Astrocyte (in vitro differentiated cells and primary cell): ENCODE results near the gene NRG2. TPM values are rescaled to one million over a fixed set of nuclear protein-coding genes. Genes with fewer than 3 reads are reported as not detected.

Experiments
- DNase-seq: peaks from one replicate; pipeline ENCODE4 v3.0.0-alpha.2; 2010; ENCODE audit warnings: low read depth
- FAIRE-seq: peaks from 2 replicates; lab custom pipeline; 2011; peaks lifted over from hg19 to GRCh38; lab: Jason Lieb, UNC
- H2AFZ ChIP-seq: 2 replicates; pipeline ENCODE4 v1.6.0; 2012; ENCODE audit warnings: low read depth, low read length, inconsistent platforms
- H3K27ac ChIP-seq: 2 replicates; pipeline ENCODE4 v1.5.1; 2011; ENCODE audit warnings: low read depth, low read length, inconsistent platforms
- H3K27me3 ChIP-seq: 2 replicates; pipeline ENCODE4 v1.6.0; 2011; ENCODE audit warnings: low read length, inconsistent platforms; ENCODE audit not compliant: insufficient read depth
- H3K36me3 ChIP-seq: 2 replicates; pipeline ENCODE4 v1.5.1; 2011; ENCODE audit warnings: low read length, inconsistent platforms; ENCODE audit not compliant: insufficient read depth
- H3K4me1 ChIP-seq: 2 replicates; pipeline ENCODE4 v1.5.1; 2011; ENCODE audit warnings: low read length, inconsistent platforms; ENCODE audit not compliant: insufficient read depth
- H3K4me2 ChIP-seq: 2 replicates; pipeline ENCODE4 v1.6.0; 2012; ENCODE audit warnings: low read length, inconsistent platforms
- H3K4me3 ChIP-seq: 2 replicates; pipeline ENCODE4 v1.5.1; 2011; ENCODE audit warnings: low read depth, mild to moderate bottlenecking, low read length, inconsistent platforms; ENCODE audit not compliant: insufficient read depth
- H3K79me2 ChIP-seq: 2 replicates; pipeline ENCODE4 v1.6.0; 2012; ENCODE audit warnings: mild to moderate bottlenecking, low read length, inconsistent platforms; ENCODE audit not compliant: insufficient read depth
- H3K9ac ChIP-seq: 2 replicates; pipeline ENCODE4 v1.6.0; 2012; ENCODE audit warnings: mild to moderate bottlenecking, low read length, inconsistent platforms
- H3K9me3 ChIP-seq: 2 replicates; pipeline ENCODE4 v1.5.1; 2012; ENCODE audit warnings: low read depth, mild to moderate bottlenecking, low read length, inconsistent platforms; ENCODE audit not compliant: insufficient read depth
- H4K20me1 ChIP-seq: 2 replicates; pipeline ENCODE4 v1.6.0; 2012; ENCODE audit warnings: low read length, inconsistent platforms; ENCODE audit not compliant: insufficient read depth
- H3K27ac Mint-ChIP-seq: one replicate; pipeline ENCODE4 v1.8.0; 2021; ENCODE audit warnings: mild to moderate bottlenecking, mixed read lengths; ENCODE audit not compliant: unreplicated experiment
- H3K27me3 Mint-ChIP-seq: one replicate; pipeline ENCODE4 v1.8.0; 2021; ENCODE audit warnings: low read depth, mixed read lengths; ENCODE audit not compliant: unreplicated experiment
- H3K36me3 Mint-ChIP-seq: one replicate; pipeline ENCODE4 v1.8.0; 2021; ENCODE audit warnings: low read depth, mixed read lengths; ENCODE audit not compliant: unreplicated experiment
- H3K4me1 Mint-ChIP-seq: one replicate; pipeline ENCODE4 v1.8.0; 2021; ENCODE audit warnings: low read depth, mixed read lengths; ENCODE audit not compliant: unreplicated experiment
- H3K4me3 Mint-ChIP-seq: one replicate; pipeline ENCODE4 v1.8.0; 2021; ENCODE audit warnings: mild to moderate bottlenecking, moderate library complexity, mixed read lengths; ENCODE audit not compliant: unreplicated experiment
- H3K9me3 Mint-ChIP-seq: one replicate; pipeline ENCODE4 v1.8.0; 2021; ENCODE audit warnings: mild to moderate bottlenecking, mixed read lengths; ENCODE audit not compliant: unreplicated experiment
- EZH2 ChIP-seq: IDR thresholded peaks from 2 replicates; pipeline ENCODE4 v1.6.1; 2012; ENCODE audit warnings: mild to moderate bottlenecking, low read length, inconsistent platforms; ENCODE audit not compliant: insufficient read depth
- total RNA-seq: library from RNA; stranded (reverse); gene quantifications from 2 replicates; pipeline ENCODE4 v1.2.1, GENCODE V29; 2021
- TF ChIP-seq, protein P1 (sequence below): IDR thresholded peaks from 2 replicates; pipeline ENCODE4 v1.5.1; 2011; ENCODE audit warnings: low read depth, mild to moderate bottlenecking, inconsistent platforms, low read length, moderate library complexity; ENCODE audit not compliant: insufficient read depth

NRG2 gene
- total RNA-seq, 1 donor from 2014 or later: 0.54 TPM

DNA sequence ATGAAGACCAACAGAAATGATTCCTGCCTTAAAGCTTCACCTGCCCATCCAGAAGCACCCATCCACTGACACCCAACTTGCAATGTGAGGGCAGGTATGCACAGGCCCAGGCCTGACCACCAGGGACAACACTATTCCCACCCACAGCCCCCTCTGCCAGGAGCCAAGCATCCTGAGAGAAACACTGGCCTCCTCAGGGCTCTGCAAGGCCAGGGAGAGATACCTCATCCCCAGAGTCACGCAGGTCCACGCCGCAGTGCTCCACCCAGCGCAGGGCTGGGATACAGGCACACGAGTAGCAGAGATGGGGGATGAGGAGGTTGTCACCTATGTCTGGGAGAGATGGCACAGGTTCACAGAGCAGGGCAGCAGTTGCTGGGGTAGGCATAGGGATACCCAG is 148.1 kb downstream of the NRG2 start:
- DNase-seq (no peak), FAIRE-seq (no peak)
- H3K4me3 Mint-ChIP-seq: no peak overlapping the region
- no peak overlapping the region for H2AFZ ChIP-seq
- H3K4me3 ChIP-seq: no peak overlapping the region
- H3K4me2 ChIP-seq: no peak overlapping the region
- TF ChIP-seq, protein P1, sequence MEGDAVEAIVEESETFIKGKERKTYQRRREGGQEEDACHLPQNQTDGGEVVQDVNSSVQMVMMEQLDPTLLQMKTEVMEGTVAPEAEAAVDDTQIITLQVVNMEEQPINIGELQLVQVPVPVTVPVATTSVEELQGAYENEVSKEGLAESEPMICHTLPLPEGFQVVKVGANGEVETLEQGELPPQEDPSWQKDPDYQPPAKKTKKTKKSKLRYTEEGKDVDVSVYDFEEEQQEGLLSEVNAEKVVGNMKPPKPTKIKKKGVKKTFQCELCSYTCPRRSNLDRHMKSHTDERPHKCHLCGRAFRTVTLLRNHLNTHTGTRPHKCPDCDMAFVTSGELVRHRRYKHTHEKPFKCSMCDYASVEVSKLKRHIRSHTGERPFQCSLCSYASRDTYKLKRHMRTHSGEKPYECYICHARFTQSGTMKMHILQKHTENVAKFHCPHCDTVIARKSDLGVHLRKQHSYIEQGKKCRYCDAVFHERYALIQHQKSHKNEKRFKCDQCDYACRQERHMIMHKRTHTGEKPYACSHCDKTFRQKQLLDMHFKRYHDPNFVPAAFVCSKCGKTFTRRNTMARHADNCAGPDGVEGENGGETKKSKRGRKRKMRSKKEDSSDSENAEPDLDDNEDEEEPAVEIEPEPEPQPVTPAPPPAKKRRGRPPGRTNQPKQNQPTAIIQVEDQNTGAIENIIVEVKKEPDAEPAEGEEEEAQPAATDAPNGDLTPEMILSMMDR: no peak
- TF ChIP-seq EZH2: no peak
- peaks cover 12% of the 10 kb centered on the region for H3K36me3 Mint-ChIP-seq
- H3K27ac Mint-ChIP-seq: no peak overlapping the region
- peaks cover 95% of the 10 kb centered on the region for H3K27me3 Mint-ChIP-seq
- H4K20me1 ChIP-seq: no peaks in the 10 kb centered on the region
- H3K79me2 ChIP-seq: no peaks in the 10 kb centered on the region
- no peaks in the 10 kb centered on the region for H3K4me1 Mint-ChIP-seq
- peaks cover 42% of the 10 kb centered on the region for H3K27me3 ChIP-seq
- no peaks in the 10 kb centered on the region for H3K36me3 ChIP-seq
- H3K4me1 ChIP-seq: no peaks in the 10 kb centered on the region
- H3K9me3 ChIP-seq: no peaks in the 10 kb centered on the region
- H3K9ac ChIP-seq: no peak overlapping the region
- H3K9me3 Mint-ChIP-seq: peaks cover 8% of the 10 kb centered on the region
- no peak overlapping the region for H3K27ac ChIP-seq

DNA sequence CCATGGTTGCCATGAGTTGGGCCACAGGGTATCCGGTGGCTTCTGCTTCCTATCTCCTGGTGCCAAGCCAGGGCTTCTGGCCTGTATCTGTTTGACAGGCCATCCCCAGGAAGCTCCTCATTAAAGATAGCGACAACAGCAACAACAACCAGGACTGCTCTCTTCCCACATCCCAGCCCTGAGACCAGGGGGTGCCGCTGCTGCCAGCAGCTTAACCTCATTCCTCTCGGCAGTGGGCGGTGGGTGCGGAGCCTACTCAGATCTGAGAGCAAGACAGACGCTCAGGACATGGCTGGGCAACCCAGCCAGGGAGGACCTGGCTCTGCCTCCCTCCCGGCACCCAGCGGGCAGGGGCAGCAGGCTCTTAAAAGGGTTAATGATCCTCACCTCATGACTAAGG is 149.2 kb downstream of the NRG2 start:
- Mint-ChIP-seq H3K36me3 (peaks cover 10% of the 10 kb centered on the region), H3K27ac (no peak overlapping the region), H3K27me3 (peaks cover 89% of the 10 kb centered on the region), H3K4me1 (no peaks in the 10 kb centered on the region), H3K4me3 (no peak overlapping the region), H3K9me3 (peaks cover 5% of the 10 kb centered on the region)
- Histone ChIP-seq H3K27me3 (peaks cover 42% of the 10 kb centered on the region), H3K4me3 (no peak overlapping the region), H3K4me2 (no peak overlapping the region), H4K20me1 (no peaks in the 10 kb centered on the region), H2AFZ (no peak overlapping the region), H3K27ac (no peak overlapping the region), H3K79me2 (no peaks in the 10 kb centered on the region), H3K4me1 (no peaks in the 10 kb centered on the region), H3K9ac (no peak overlapping the region), H3K36me3 (no peaks in the 10 kb centered on the region), H3K9me3 (no peaks in the 10 kb centered on the region)
- FAIRE-seq (no peak), DNase-seq (no peak)
- TF ChIP-seq, protein P1: no peak
- no peak for TF ChIP-seq EZH2

DNA sequence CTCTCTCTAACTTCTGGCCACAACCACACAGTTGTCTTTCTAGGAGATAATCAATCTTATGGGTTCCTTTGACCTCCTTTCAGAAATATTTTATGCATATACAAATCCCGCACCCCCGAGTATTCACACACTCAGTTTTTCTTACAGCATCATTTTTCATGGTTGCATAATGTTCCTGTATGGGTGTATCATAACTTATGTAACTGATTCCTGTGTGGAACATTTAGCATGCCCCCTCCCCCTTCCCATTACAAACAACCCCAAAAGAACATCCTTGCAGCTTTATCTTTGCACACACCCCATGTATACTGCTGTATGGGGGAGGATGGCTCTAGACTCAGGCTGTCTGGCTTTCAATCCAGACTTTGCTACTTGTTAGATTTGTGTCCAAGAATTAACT is 153.7 kb downstream of the NRG2 start:
- TF ChIP-seq EZH2: no peak
- TF ChIP-seq, protein P1: no peak
- H3K9me3 Mint-ChIP-seq: peaks cover 5% of the 10 kb centered on the region
- no peak overlapping the region for H3K4me3 Mint-ChIP-seq
- peaks cover 5% of the 10 kb centered on the region for H3K36me3 Mint-ChIP-seq
- no peak overlapping the region for H3K27ac Mint-ChIP-seq
- Histone ChIP-seq H3K27ac (no peak overlapping the region), H3K4me1 (no peaks in the 10 kb centered on the region), H3K9ac (no peak overlapping the region), H3K36me3 (no peaks in the 10 kb centered on the region), H3K27me3 (peaks cover 45% of the 10 kb centered on the region), H3K9me3 (no peaks in the 10 kb centered on the region), H3K4me2 (no peak overlapping the region), H4K20me1 (no peaks in the 10 kb centered on the region), H2AFZ (no peak overlapping the region), H3K4me3 (no peak overlapping the region), H3K79me2 (no peaks in the 10 kb centered on the region)
- FAIRE-seq (no peak), DNase-seq (no peak)
- H3K27me3 Mint-ChIP-seq: peaks cover 89% of the 10 kb centered on the region
- no peaks in the 10 kb centered on the region for H3K4me1 Mint-ChIP-seq
